GM12801 (cell line): ENCODE results near the gene FAM222B.

Source experiments
- CTCF ChIP-seq: IDR thresholded peaks from one replicate; pipeline ENCODE4 v1.5.1; 2011; ENCODE audit warnings: control low read depth; ENCODE audit not compliant: insufficient read length; ENCODE audit errors: extremely low read depth

Gene FAM222B

DNA sequence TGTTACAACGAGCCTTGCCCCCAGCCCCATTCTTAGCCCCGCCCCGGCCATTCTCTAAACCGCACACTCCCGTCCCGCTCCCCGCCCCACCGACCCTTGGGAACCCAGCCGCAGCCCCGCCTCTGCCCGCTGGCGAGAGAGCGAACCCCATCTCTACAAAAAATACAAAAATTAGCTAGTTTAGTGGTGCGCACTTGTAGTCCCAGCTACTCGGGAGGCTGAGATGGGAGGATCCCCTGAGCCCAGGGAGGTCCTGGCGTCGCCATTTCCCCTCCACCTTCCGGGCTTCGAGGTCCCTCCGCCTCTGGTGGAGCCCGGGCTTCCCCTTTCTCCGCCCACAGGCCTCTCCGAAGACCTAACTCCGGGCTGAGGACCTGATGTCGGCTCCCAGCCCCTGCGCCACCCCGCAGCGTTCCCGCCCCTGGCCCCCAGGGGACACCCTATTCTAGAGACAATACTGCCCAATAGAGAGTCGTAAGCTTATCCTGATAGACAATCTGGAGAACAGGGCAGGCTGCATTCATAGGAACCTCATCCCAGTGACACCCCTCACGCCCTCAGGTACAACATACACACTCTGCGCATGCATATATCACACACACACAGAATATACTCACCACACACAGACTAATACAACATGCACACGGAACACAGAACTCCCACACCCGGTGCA lies 130.4 kb downstream of the FAM222B start:
- no peak for TF ChIP-seq CTCF

- TF ChIP-seq CTCF: no peak
These were observed 130.9 kb downstream of the FAM222B start, which contains the start of gene PROCA1 for GRCh38 chr17:28711723-28712031. PROCA1 (minus strand) TSS chr17:28711888; CDS start chr17:28711660, 228 bp downstream.

GRCh38 chr17:28710861-28711722 lies 131.5 kb downstream of the FAM222B start:
- no peak for TF ChIP-seq CTCF

- TF ChIP-seq CTCF: no peak
These were observed 135.3 kb downstream of the FAM222B start for GRCh38 chr17:28707339-28707720.

GRCh38 chr17:28706471-28707338 lies 135.9 kb downstream of the FAM222B start:
- no peak for TF ChIP-seq CTCF
